Measurements from ENCODE around the gene ALOX15.
"Not testable (repeated sequence)": the region's sequence is repeated elsewhere in the genome, so short reads cannot be mapped to it uniquely, and the experiment has no call there.

The ALOX15 gene

DNA sequence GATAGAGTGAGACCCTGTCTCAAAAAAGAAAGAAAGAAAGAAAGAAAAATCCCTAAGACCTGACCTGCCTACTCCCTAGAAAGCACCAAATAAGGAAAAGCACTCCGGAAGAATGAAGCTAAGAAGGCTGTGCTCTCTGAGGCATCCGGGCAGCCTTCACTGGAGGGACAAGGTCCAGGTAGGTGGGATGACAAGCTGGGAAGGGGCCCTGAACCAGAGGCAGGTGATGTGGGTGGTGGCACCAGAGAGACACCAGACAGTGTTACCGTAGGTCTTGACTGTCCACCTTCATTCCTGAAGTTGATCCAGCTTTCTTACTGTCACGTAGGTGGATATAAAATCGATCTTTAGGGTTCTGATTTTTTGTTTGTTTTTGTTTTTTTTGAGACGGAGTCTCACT lies 30.8 kb downstream of the ALOX15 start:
- DNase-seq, result no peak

GRCh38 chr17:4610162-4610561 lies 31.3 kb downstream of the ALOX15 start:
- no peak for DNase-seq

- DNase-seq, result no peak
Observed at GRCh38 chr17:4609761-4610160, 31.7 kb downstream of the ALOX15 start.

DNA sequence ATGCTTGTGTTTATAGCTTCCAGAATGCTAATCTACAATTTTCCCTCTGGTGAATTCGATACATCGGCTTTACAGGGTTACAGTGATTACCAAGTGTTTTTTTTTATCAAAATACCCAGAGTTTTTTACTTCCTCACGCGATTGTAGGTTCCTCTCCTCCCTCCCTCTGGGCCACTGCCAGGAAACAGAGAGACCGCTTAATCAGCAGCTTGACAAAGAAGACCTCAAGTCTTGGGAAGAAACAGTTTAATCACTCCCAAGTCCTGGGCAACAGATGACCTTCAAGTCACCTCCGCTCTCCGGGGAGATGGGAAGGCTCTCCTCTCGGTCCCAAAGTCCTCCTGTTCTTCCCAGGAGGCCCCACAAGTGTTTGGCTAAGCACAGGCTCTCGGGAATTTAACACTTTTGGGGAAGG lies 33.7 kb downstream of the ALOX15 start:
- DNase-seq, result peak; percentile 76

DNA sequence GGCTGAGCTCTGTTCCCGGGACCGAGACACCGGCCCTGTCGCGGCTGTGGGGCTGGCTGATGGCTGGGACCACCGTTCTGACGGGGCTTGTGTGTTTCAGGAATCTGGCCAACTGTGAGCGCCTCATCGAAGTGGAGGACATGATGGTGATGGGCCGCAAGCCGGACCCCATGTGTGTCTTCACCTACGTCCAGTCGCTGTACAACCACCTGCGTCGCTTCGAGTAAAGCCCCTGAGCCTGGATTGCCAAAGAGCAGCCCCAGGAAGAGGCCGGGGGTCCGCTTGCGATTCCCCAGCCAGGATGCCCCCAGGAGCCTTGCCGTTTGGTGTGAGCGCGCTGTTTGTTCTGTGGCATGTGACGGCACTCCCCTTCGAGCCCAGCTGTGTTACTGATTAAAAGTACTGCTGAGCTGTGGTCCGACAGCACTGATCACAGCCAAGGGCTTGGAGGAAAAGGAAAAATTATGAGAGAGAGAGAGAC lies 34.2 kb downstream of the ALOX15 start:
- DNase-seq, result no peak

DNA sequence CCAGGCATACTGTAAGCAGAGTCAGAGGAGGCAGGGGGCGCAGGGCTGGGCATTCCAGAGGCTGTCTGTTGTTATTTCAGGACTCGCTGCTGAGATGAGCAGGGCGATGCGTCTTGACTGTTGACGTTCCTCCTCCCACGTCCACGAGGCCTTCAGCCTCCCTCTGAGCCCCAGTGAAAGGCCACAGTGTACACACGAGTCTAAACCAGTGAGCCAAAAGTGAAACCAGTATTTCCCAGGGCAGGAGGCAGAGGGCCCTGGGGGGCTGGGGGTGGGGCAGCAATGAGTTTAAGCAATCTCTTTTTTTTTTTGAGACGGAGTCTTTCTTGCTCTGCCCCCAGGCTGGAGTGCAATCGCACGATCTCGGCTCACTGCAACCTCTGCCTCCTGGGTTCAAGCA lies 35.7 kb downstream of the ALOX15 start:
- DNase-seq, result peak; percentile 66

DNA sequence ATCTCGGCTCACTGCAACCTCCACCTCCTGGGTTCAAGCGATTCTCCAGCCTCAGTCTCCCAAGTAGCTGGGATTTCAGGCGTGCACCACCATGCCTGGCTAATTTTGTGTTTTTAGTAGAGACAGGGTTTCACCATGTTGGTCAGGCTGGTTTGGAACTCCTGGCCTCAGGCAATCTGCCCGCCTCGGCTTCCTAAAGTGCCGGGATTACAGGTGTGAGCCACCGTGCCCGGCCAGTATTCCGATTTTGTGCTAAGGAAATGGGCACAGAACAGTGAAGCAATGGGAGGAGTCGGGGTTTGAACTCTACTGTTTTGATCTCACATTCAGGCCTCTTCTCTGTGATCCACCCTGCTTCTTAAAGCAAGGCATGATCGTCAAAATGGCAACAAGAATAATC lies 36.7 kb downstream of the ALOX15 start:
- not testable (repeated sequence) for DNase-seq

GRCh38 chr17:4604111-4604644 lies 37.3 kb downstream of the ALOX15 start:
- no peak for DNase-seq

DNA sequence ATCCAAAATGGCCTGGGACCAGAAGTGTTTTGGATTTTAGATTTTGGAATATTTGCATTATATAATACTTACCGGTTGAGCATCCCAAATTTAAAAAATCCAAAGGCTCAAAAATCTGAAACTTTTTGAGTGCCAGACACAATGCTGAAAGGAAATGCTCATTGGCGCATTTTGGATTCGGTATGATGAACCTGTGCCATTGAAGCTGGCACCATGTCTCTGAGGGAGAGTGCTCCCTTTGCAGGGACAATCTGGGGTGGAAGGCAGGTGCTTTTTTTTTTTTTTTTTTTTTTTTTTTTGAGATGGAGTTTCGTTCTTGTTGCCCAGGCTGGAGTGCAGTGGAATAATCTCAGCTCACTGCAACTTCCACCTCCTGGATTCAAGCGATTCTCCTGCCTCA lies 39.4 kb downstream of the ALOX15 start:
- DNase-seq, result no peak

GRCh38 chr17:4601326-4601725 lies 40.2 kb downstream of the ALOX15 start:
- no peak for DNase-seq

- DNase-seq, result no peak
Observed at GRCh38 chr17:4600563-4600962, 40.9 kb downstream of the ALOX15 start.

- no peak for DNase-seq
Observed at GRCh38 chr17:4599505-4600281, 41.8 kb downstream of the ALOX15 start.

DNA sequence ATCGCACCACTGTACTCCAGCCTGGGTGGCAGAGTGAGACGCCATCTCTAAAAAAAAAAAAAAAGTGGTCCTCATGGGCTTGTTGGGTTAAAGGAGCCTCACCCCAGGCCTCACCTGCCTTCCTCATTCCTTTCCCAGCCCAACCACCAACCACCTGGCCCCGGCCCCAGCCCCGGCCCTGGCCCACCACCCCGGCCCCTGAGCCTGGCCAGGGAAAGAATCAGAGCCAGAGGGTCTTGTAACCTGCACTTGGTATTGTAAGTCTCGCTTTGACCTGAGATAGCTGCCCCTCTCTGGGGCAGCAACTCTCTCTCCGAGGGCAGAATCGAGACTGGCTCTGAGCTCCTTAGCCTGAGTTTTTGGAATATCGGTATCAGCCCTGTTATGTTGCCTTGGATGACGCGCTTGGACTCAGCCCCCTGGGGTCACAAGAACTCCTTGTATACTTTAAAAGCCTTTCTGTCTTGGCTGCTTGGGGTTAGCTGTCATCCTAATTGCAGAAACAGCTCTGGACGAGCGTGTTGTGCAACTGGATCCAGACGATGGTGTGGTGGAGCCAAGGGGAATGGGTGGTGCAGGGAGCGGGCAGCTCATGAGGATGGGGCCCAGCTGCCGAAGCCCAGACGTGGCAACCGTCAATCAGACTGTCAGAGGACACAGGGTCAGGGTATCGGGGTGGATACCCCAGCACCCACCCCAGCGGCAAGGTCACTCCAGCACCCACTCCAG lies 42.5 kb downstream of the ALOX15 start:
- no peak for DNase-seq

DNA sequence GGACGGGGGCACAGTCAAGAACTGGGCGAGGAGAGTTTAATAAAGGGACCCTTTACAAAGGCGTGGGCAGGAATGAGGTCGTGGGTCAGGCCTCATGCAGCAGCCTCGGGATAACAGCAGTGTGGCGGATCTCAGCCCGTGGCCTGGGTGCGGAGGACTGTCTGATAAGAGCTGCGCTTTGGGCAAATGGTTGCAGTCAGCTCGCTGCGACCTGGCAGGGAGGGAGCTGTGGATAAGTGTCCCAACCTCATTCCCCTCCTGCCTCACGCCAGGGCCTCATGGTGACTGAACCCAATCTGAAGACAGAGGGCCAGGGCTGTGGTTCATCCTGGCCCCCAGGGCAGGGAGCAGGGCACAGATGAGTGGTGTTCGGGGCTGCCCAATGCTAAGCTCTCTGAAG lies 43.5 kb downstream of the ALOX15 start:
- no peak for DNase-seq

DNA sequence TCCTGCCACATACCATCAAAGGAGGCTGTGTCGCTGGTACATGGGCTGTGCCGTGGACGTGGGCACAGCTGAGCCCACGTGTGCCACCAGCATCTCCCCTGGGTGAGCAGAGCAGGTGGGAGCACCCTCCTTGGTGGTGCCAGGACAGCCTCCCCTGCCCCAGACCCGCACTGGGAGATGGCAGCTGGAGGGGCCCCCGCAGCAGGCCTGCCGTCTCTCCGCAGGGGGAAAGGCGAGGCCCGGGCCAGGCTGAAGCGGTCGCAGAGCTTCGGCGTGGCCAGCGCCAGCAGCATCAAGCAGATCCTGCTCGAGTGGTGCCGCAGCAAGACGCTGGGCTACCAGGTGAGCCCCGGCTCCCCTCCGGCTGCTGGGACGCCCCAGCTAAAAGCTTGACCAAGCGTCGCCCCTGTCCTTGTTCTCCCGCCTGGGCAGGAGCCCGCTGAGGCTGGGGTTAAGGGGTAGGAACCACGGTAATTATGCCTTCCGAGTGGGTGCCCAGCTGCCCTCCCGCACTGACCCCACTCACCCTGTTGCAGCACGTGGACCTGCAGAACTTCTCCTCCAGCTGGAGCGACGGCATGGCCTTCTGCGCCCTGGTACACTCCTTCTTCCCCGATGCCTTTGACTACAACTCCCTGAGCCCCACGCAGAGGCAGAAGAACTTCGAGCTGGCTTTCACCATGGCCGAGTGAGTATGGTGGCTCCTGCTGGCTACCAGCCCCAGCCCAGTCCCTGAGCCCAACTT lies 44.7 kb downstream of the ALOX15 start:
- no peak for DNase-seq

GRCh38 chr17:4595685-4596342 lies 45.7 kb downstream of the ALOX15 start:
- DNase-seq, result not testable (repeated sequence)

DNA sequence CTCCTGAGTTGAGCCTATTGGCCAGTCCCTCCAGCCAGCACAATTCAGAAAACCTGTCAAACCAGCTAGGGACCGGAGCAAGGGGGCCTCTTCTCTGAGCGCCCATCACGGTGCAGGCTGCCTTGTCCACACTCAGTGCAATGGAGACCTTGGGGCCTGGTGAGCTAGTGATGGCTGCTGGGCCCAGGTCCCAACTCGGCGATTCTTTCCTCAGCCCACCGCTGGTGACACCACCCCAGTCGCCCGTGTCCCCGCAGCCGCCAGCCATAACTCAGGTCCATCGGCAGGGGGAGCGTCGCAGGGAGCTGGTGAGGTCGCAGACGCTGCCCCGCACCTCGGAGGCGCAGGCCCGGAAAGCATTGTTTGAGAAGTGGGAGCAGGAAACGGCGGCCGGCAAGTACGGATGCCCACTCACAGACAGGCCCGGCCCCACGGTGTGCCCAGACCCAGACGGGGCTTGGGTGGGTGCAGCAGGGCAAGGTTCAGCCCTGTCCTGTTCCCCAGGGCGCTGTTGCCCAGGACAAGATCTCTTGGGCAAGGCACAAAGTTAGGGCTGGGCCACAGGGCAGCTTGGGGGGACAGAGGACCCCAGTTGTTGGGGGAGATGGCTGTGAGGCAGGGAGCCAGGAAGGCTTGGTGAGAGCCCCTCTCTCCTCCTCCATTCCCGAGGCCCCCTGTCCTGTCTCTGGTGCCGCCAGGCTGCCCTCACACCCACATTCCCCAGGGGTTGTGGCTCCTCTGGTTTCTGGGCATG lies 46.4 kb downstream of the ALOX15 start:
- peak; percentile 44 for DNase-seq

DNA sequence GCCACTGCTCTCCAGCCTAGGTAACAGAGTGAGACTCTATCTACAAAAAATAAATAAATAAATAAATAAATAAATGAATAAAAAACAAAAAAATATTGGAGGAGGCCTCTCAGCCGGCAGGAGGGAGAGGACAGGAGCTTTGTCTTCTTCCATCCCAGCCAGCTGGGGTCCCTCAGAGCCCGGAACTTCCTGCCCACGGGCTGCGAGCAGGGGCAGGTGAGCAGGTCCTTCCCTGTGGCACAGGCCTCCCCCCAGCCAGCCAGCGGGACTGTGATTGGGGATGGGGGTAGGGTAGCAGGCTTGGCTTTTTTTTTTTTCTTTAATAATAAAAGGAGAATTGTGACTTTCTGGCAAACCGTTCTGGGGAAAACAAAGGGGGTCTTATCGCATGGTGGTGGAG lies 47.1 kb downstream of the ALOX15 start:
- no peak for DNase-seq

GRCh38 chr17:4593021-4593421 lies 48.5 kb downstream of the ALOX15 start:
- no peak for DNase-seq

DNA sequence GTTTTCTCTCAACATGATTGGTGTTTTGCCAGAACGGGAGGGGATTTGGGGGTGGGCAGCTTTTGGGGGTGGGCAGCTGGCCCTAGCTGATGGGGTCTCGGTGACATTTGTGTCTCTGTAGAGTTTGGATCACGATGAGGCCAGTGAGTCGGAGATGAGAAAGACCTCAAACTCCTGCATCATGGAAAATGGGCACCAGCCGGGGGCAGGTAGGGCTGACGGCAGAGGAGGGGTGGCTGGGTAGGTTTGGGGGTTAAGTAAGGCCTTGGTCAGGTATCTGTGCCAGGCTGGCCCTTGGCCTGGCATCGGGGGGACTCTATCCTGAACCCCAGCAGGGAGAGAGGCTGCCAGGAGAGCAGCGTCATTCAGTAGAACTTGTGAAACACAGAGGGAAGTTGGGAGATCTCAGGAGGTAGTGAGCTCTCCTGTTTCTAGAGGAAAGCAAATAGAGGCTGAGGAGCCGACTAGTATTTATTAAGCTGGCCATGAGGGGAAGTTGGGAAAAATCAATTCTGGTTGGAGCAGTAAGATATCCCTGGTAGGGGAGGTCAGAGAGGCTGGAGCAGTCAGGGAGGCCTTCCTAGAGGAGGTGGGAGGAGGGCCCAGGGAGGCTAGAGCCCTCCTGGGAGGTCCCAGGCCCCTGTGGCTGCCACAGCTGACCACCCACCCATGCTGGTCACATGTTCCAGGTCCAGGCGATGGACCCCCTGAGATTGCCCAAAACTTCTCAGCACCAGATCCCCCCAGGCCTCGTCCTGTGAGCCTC lies 49.1 kb downstream of the ALOX15 start:
- DNase-seq, result no peak

GRCh38 chr17:4591529-4591928 lies 49.9 kb downstream of the ALOX15 start:
- peak; percentile 78 for DNase-seq
